Measurements from ENCODE around the gene C1orf122.
"Not testable (repeated sequence)": the region's sequence is repeated elsewhere in the genome, so short reads cannot be mapped to it uniquely, and the experiment has no call there.

The C1orf122 gene

DNA sequence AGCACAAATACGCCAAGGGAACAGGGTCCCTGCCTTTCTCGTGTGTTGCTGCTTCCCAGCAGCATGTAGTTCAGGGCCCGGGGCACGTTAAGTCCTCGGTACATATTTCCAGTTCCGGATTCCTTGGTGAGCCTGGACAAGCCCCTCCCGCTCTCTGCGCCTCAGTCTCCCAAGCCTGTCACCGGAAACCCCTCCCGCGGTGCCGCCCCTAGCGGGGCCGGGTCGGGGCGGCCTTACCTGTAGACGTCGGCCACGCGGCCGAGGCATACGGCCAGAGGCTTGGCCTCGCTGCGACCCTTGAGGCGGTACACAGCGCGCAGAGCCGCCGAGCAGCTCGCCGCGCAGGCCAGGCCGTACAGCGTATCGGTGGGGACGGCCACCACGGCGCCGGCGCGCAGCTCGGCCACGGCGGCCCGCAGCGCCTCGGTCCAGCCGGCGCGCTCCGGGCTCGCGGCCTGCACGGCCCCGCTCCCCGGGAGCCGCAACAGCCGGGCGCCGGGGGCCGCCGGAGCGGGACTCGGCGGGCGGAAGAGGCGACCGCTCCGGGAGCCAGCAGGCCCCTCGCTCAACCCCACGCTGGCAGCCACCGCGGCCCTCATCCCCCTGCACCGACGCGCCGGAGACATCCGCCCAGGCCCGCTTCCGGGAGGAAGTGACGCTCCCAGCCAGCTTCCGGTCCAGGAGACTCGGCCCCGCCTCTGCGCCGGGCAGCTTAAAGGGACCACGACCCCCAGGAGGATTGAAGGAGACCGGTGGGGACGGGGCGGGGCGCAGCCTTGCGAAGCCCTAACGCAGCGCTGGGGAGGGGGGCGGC is at the start of gene C1orf122, which contains the start of gene YRDC:
TSS of gene C1orf122 (plus strand) at position 236 of the 814 bp plus-strand sequence. CDS start 615 bp downstream, outside the sequence.
TSS of gene YRDC (minus strand) at position 654 of the 814 bp plus-strand sequence. CDS start at position 626, 28 bp downstream.
- peak; percentile 88 to 99 (median 97) for DNase-seq
- intact Hi-C loops (cut with DNase I) = loop anchor here (2.0 kb wide), 2 partner anchors 51 to 117 kb away; partner anchors contain the start of gene MTF1

- intact Hi-C loops (cut with DNase I) = no loop called here
- peak in 7 of 42 donors; percentile 26 to 74 (median 50) for DNase-seq
Measured at GRCh38 chr1:37759451-37759850, 48.1 kb upstream of the C1orf122 start.

- intact Hi-C loops (cut with DNase I) = no loop called here
- DNase-seq = peak in 11 of 42 donors; percentile 22 to 54 (median 39)
Measured at GRCh38 chr1:37761416-37762095, 46.0 kb upstream of the C1orf122 start.

DNA sequence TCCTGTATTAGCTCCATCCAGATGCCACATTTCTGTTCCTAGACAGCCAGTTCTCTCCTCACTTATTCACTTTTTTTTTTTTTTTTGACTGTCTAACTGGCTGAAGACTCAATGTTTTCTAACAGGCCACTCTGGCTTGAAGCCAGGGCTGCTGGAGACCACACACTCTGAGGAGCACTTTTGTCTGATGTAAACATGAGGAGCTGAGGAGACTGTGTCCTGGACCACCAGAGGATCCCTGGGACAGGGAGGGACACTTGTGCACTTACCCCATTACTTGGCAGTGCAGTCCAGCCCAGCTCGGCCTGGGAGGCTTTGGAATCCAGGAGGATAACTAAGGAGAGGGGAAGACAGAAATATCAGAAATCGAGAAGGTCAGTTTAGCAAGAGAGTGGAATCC is 45.1 kb upstream of the C1orf122 start:
- intact Hi-C loops (cut with DNase I) = no loop called here
- no peak for DNase-seq

DNA sequence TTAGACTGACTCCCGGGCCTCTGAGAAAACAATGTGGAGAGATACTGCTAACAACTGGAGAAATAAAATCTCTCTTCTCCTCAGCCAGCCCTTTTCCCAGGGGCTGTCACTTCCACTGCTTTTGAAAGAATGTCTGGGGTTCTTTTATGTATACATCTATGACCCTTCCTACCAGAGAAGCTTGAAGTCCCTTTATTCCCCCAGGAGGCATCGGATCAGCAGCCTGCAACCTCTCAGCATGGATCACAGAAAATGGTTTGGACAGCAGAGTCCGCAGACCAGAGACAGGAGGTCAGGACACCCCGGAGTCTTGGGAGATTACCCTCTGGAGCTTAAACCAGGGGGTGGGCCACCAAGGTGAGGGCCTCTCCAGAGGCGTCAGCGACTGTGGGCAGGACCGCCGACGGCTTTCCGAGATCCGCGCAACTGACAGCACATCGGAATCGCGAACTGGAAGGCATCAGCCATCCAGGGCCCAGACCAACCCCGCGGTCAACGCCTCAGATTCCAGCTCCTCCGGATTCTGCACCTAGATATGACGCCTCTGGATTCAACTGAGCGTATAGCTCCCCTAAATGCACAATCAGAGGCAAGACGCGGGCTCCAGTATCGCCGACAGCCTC is 43.7 kb upstream of the C1orf122 start:
- peak in 3 of 42 donors; percentile 18 to 63 (median 32) for DNase-seq
- intact Hi-C loops (cut with DNase I) = no loop called here

- DNase-seq = peak in 37 of 42 donors; percentile 22 to 80 (median 58)
- intact Hi-C loops (cut with DNase I) = no loop called here
Measured at GRCh38 chr1:37764414-37764825, 43.2 kb upstream of the C1orf122 start.

- intact Hi-C loops (cut with DNase I) = no loop called here
- peak; percentile 58 to 93 (median 84) for DNase-seq
Measured at GRCh38 chr1:37764888-37765441, 42.6 kb upstream of the C1orf122 start, which contains the start of gene EPHA10. EPHA10 (minus strand) TSS chr1:37765120; CDS start chr1:37765066, 54 bp downstream.

GRCh38 chr1:37765916-37766664 is 41.5 kb upstream of the C1orf122 start:
- DNase-seq = peak in 41 of 42 donors; percentile 20 to 77 (median 51)
- intact Hi-C loops (cut with DNase I) = no loop called here

DNA sequence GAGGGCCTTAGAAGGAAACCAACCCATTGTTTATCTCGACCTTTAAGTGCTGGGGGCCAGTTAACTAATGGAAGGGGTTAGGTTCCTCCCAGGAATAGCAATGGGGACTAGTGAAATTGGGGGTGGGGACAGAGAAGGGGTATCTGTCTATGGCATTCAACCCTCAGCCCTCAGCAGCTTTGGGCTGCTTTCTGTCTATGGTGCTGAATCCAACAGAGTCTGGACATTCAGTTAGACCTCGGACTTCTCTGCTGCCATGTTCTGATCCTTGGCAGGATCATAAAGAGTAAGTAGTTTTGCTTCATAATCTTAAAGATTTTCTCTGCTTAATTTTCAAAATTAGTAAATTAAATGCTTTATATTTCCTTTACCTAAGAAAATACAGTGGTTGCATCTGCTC is 40.1 kb upstream of the C1orf122 start:
- DNase-seq = no peak
- intact Hi-C loops (cut with DNase I) = no loop called here

DNA sequence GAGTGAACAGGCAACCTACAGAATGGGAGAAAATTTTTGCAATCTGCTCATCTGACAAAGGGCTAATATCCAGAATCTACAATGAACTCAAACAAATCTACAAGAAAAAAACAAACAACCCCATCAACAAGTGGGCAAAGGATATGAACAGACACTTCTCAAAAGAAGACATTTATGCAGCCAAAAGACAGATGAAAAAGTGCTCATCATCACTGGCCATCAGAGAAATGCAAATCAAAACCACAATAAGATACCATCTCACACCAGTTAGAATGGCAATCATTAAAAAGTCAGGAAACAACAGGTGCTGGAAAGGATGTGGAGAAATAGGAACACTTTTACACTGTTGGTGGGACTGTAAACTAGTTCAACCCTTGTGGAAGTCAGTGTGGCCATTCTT is 36.1 kb upstream of the C1orf122 start:
- intact Hi-C loops (cut with DNase I); DNase-seq: not testable (repeated sequence)

DNA sequence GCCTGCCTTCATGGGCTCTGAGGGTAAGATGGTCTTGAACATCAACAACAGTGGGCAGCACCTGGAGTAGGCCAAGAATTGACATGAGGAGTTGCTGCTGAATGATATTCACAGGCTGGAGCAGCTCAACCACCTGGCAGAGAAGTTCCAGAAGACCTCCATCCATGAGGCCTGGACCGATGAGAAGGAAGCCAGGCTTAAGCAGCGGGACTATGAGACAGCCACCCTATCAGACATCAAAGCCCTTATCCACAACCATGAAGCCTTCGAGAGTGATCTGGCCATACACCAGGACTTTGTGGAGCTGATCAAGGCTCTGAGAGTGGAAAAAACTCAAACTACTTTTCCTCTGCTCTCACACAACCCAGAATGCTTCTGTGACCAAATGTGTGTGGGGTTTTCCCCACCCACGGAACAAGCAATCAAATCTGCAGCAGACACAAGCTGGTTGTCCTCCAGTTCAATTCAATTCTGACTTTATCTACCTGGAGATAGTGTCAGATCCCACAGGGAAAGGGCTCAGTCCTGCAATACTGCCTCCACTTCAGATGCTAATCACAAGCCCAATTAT is 30.6 kb upstream of the C1orf122 start:
- intact Hi-C loops (cut with DNase I) = no loop called here
- peak in 1 of 42 donors; percentile 13 for DNase-seq

GRCh38 chr1:37778654-37779053 is 28.9 kb upstream of the C1orf122 start:
- no peak for DNase-seq
- intact Hi-C loops (cut with DNase I) = no loop called here

DNA sequence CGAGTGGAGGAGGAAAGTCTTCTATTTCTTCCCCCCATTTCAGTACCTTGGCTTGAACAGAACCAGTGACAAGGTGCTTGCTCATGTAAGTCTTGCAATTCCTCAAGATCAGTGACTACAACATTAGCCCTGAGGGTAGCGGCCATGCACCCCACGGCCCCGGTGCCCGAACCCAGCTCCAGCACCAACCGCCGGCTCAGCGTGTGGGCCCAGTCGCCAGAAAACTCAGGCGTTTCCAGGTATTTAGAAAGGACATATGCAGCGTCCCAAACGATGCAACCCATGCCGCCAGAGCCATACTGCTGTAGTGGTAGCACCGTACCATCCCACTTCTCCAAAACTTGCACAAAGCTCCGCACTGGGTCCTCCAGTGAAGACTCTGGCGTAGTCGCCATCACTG is 25.1 kb upstream of the C1orf122 start:
- DNase-seq = no peak

DNA sequence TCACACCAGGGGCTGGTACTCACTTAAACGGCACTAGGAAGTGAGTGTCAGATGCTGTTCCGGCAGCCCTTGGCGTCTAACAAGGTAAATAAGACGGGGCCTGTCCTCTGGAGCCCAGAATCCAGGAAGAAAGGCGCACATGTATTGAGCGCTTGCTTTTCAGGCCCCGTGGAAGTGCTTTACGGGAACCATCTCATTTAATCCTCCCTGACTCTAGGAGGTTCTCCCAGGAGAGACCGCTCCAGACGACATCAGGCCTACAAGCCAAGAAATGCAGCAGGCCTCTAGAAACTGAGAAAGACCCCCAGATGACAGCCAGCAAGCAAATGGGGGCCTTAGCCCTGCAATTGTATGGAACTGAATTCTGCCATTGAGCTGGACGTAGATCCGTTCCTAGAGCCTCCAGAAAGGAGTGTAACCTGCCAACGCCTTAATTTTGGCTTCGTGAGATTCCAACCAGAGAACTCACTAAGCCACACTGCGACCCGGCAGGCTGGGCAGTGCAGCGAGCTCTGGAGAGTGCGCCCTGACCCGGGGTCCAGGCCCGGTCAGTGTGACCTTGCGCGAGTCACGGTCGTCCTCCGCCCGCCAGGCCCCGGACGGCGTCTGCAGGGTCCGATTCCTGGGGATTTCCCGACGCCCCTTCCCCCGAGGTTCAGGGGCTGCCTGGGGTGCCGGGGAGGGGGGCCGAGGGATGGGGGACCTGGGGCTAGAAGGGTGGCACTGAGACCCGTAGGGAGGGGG is 14.5 kb upstream of the C1orf122 start:
- no peak for DNase-seq
- intact Hi-C loops (cut with DNase I) = no loop called here

More for the DNA sequence above, 25.1 kb upstream of the C1orf122 start:
- intact Hi-C loops (cut with DNase I) = no loop called here

- intact Hi-C loops (cut with DNase I) = no loop called here
- peak in 36 of 42 donors; percentile 13 to 72 (median 49) for DNase-seq
Measured at GRCh38 chr1:37793773-37794371, 13.7 kb upstream of the C1orf122 start, which contains the start of gene MANEAL. MANEAL (plus strand) TSS chr1:37793847; CDS start chr1:37794183, 336 bp downstream.
